Stomach (tissue), 9 donors: ENCODE data around the gene TTC7B. TPM values are rescaled to one million over a fixed set of nuclear protein-coding genes. Genes with fewer than 3 reads are reported as not detected.

Experiments used
- DNase-seq, 2 donors: peaks; one replicate each; pipeline versions ENCODE4 v3.0.0 to v3.0.0-alpha.2; 2013 to 2019
- H3K27ac ChIP-seq, 5 donors: fragments of 200-600 bp in 4 of 5; sonication (generic) in 4 of 5; one replicate each; pipeline ENCODE4 v1.5.1; 2013 to 2019; ENCODE audit warnings: mild to moderate bottlenecking in 1 of 5, moderate library complexity in 1 of 5
- H3K27me3 ChIP-seq, 3 donors: fragments of 200-600 bp; sonication (generic); one replicate each; pipeline ENCODE4 v1.5.1; 2017 to 2019; ENCODE audit warnings: mixed run types in 1 of 3
- H3K36me3 ChIP-seq, 4 donors: fragments of 200-600 bp; sonication (generic); 1 replicate in 3 of 4; 2 replicates in 1 of 4; pipeline ENCODE4 v1.5.1; 2016 to 2019
- H3K4me1 ChIP-seq, 4 donors: fragments of 200-600 bp; sonication (generic); one replicate each; pipeline ENCODE4 v1.5.1; 2016 to 2019
- H3K4me3 ChIP-seq, 4 donors: fragments of 200-600 bp; sonication (generic) in 3 of 4; one replicate each; pipeline ENCODE4 v1.5.1; 2016 to 2019; ENCODE audit warnings: mild to moderate bottlenecking in 1 of 4
- H3K9me3 ChIP-seq, 4 donors: fragments of 200-600 bp; sonication (generic); one replicate each; pipeline ENCODE4 v1.5.1; 2016 to 2019
- CTCF ChIP-seq, 7 experiments: fragments of 450-650 bp in 4 of 7; fragments of 200-600 bp in 3 of 7; sonication (generic) in 3 of 7; IDR thresholded peaks; one replicate each; pipeline ENCODE4 v1.5.1; 2016 to 2019; ENCODE audit warnings: antibody characterized with exemption in 7 of 7, control low read depth in 2 of 7, mild to moderate bottlenecking in 1 of 7
- EP300 ChIP-seq: sonication (generic); formaldehyde crosslinking; IDR thresholded peaks from one replicate; pipeline ENCODE4 v1.6.1; 2017; ENCODE audit warnings: antibody characterized with exemption
- POLR2A ChIP-seq, 4 donors: fragments of 450-650 bp; IDR thresholded peaks; one replicate each; pipeline ENCODE4 v1.6.1; 2016; ENCODE audit warnings: antibody characterized with exemption in 4 of 4, control low read depth in 2 of 4, mild to moderate bottlenecking in 1 of 4, moderate library complexity in 1 of 4
- POLR2AphosphoS5 ChIP-seq, 3 donors: sonication (generic); formaldehyde crosslinking; IDR thresholded peaks; one replicate each; pipeline ENCODE4 v1.6.1; 2016; ENCODE audit warnings: antibody characterized with exemption in 3 of 3
- WGBS, 5 donors: extraction: QIAGEN DNeasy Blood & Tissue Kit in 3 of 5; methylation state at CpG; one replicate each; pipeline versions ENCODE4 v1.1.5 to v1.1.7; 2013 to 2018; 5-methylcytosine and 5-hydroxymethylcytosine counted together
- intact Hi-C: fragments of 100-400 bp; cut with DNase I; formaldehyde crosslinking; loops from one replicate; pipeline ENCODE4 v1.15.1; 2023; ENCODE audit warnings: low total_unique reads
- polyA plus RNA-seq, 3 donors: library from polyadenylated mRNA; stranded (reverse); fragments of 200-250 nt; gene quantifications; one replicate each; pipeline ENCODE4 v1.2.3, GENCODE V29; 2013
- total RNA-seq, 5 donors: library from RNA; depleted of rRNA; stranded (reverse); fragments of >200 nt; gene quantifications; one replicate each; pipeline versions ENCODE4 v1.1.0 to v1.2.3, GENCODE V29; 2014 to 2016
- donor health status: healthy with polysubstance abuse.
- donor health status: Bipolar disorder and iron deficiency.
- donor health status: healthy.

The TTC7B gene
- total and polyA plus RNA-seq, 8 donors: 6.8 to 110 (median 17.7) TPM

GRCh38 chr14:90583916-90584605 is 232.2 kb downstream of the TTC7B start:
- Histone ChIP-seq H3K9me3 (no peaks in the 10 kb centered on the region), H3K4me3 (no peak overlapping the region), H3K36me3 (peaks cover 0 to 48% (median 23%) of the 10 kb centered on the region in 4 donors), H3K27ac (no peak overlapping the region), H3K4me1 (peaks cover 0 to 6% (median 0%) of the 10 kb centered on the region in 4 donors), H3K27me3 (no peaks in the 10 kb centered on the region)
- TF ChIP-seq EP300 (no peak), POLR2AphosphoS5 (IDR thresholded peaks at IDR 0.05) (no peak), CTCF (IDR thresholded peaks at IDR 0.05) (no peak), POLR2A (IDR thresholded peaks at IDR 0.05) (no peak)
- intact Hi-C loops: no loop called here
- no peak for DNase-seq
- WGBS, 5 donors: 90 to 96% (median 94%) methylated on average over 8 to 12 of the region's 12 CpGs

GRCh38 chr14:90583427-90583826 is 232.8 kb downstream of the TTC7B start:
- no peak for TF ChIP-seq EP300
- no peak for TF ChIP-seq POLR2AphosphoS5 (IDR thresholded peaks at IDR 0.05)
- intact Hi-C loops: no loop called here
- 80 to 92% (median 84%) methylated on average over 4 of the region's 4 CpGs for WGBS, 5 donors
- no peak overlapping the region for H3K27ac ChIP-seq
- no peak overlapping the region for H3K4me3 ChIP-seq
- no peaks in the 10 kb centered on the region for H3K9me3 ChIP-seq
- peaks cover 0 to 6% (median 0%) of the 10 kb centered on the region in 4 donors for H3K4me1 ChIP-seq
- no peaks in the 10 kb centered on the region for H3K27me3 ChIP-seq
- H3K36me3 ChIP-seq: peaks cover 0 to 53% (median 26%) of the 10 kb centered on the region in 4 donors
- no peak for DNase-seq

GRCh38 chr14:90582166-90582565 is 234.1 kb downstream of the TTC7B start:
- TF ChIP-seq POLR2AphosphoS5 (IDR thresholded peaks at IDR 0.05) (no peak), CTCF (IDR thresholded peaks at IDR 0.05) (no peak)
- H3K4me1 ChIP-seq: peaks cover 0 to 6% (median 0%) of the 10 kb centered on the region in 4 donors
- 87 to 94% (median 93%) methylated on average over 3 of the region's 3 CpGs for WGBS, 5 donors
- peaks cover 0 to 53% (median 28%) of the 10 kb centered on the region in 4 donors for H3K36me3 ChIP-seq
- H3K27me3 ChIP-seq: no peaks in the 10 kb centered on the region
- no peak overlapping the region for H3K27ac ChIP-seq
- no peak for DNase-seq
- H3K4me3 ChIP-seq: no peak overlapping the region
- H3K9me3 ChIP-seq: no peaks in the 10 kb centered on the region
- intact Hi-C loops: no loop called here

GRCh38 chr14:90581745-90582144 is 234.5 kb downstream of the TTC7B start:
- Histone ChIP-seq H3K9me3 (no peaks in the 10 kb centered on the region), H3K27ac (no peak overlapping the region), H3K36me3 (peaks cover 0 to 58% (median 30%) of the 10 kb centered on the region in 4 donors), H3K4me1 (peaks cover 0 to 6% (median 0%) of the 10 kb centered on the region in 4 donors), H3K27me3 (no peaks in the 10 kb centered on the region), H3K4me3 (no peak overlapping the region)
- no peak for TF ChIP-seq CTCF (IDR thresholded peaks at IDR 0.05)
- TF ChIP-seq POLR2A (IDR thresholded peaks at IDR 0.05): no peak
- TF ChIP-seq EP300: no peak
- TF ChIP-seq POLR2AphosphoS5 (IDR thresholded peaks at IDR 0.05): no peak
- no peak for DNase-seq
- intact Hi-C loops: no loop called here
- 83 to 96% (median 87%) methylated on average over 8 of the region's 8 CpGs for WGBS, 5 donors
